Mucosa of descending colon (tissue), 3 donors: Measurements from ENCODE around the gene PPP1R27. TPM values are rescaled to one million over a fixed set of nuclear protein-coding genes. Genes with fewer than 3 reads are reported as not detected.

Experiments
- ATAC-seq: fragments of 200-7000 bp; cut with Tn5 transposase; one replicate; pipeline ENCODE4 v1.9.1; 2020; ENCODE audit warnings: mild to moderate bottlenecking, moderate library complexity
- DNase-seq, 3 donors: peaks; one replicate each; pipeline ENCODE4 v3.0.0-alpha.2; 2020
- H3K36me3 ChIP-seq: fragments of 200-600 bp; one replicate; pipeline ENCODE4 v1.8.0; 2021; ENCODE audit warnings: low read depth, mild to moderate bottlenecking
- H3K4me1 ChIP-seq: fragments of 200-600 bp; one replicate; pipeline ENCODE4 v1.8.0; 2021; ENCODE audit warnings: low read depth, mild to moderate bottlenecking
- H3K4me3 ChIP-seq: fragments of 200-600 bp; one replicate; pipeline ENCODE4 v1.8.0; 2021; ENCODE audit warnings: mild to moderate bottlenecking
- H3K9me3 ChIP-seq: fragments of 200-600 bp; one replicate; pipeline ENCODE4 v1.8.0; 2021; ENCODE audit warnings: mild to moderate bottlenecking
- CTCF ChIP-seq: fragments of 200-600 bp; IDR thresholded peaks from one replicate; pipeline ENCODE4 v1.8.0; 2022; ENCODE audit warnings: antibody characterized with exemption, mild to moderate bottlenecking
- intact Hi-C, 2 donors: fragments of 100-400 bp; cut with DNase I in 1 of 2; cut with micrococcal nuclease in 1 of 2; formaldehyde crosslinking; loops; one replicate each; pipeline versions ENCODE4 v1.11.0 to v1.11.1; 2022; cut with DNase I, micrococcal nuclease
- total RNA-seq, 3 donors: library from RNA; stranded (reverse); fragmentation: NEBNext Ultra II Directional in 2 of 3; extraction: Animal tissue kit (Norgen Biotek cat#: 25700) in 2 of 3; gene quantifications; one replicate each; pipeline versions ENCODE4 v1.2.1 to v1.2.4, GENCODE V29; 2021 to 2023
- donor health status: DM: no; HTN: no; CAD: no; lungs with moderate emphysema.
- donor health status: DM: no; HTN: no; CAD: no.
- donor health status: DM: no; HTN: yes; CAD: no.

The PPP1R27 gene
- total RNA-seq, 3 donors from 2014 or later, result 0.52 to 0.84 TPM; not detected in 1

- intact Hi-C loops, result no loop called here
- ATAC-seq, result peak; percentile 99
- Histone ChIP-seq H3K9me3 (no peaks in the 10 kb centered on the region), H3K36me3 (no peaks in the 10 kb centered on the region), H3K4me3 (no peak overlapping the region), H3K4me1 (no peaks in the 10 kb centered on the region)
- peak; percentile 54 to 69 (median 60) for DNase-seq
- no peak for TF ChIP-seq CTCF
Observed at GRCh38 chr17:81794509-81794908, 40.3 kb downstream of the PPP1R27 start.

DNA sequence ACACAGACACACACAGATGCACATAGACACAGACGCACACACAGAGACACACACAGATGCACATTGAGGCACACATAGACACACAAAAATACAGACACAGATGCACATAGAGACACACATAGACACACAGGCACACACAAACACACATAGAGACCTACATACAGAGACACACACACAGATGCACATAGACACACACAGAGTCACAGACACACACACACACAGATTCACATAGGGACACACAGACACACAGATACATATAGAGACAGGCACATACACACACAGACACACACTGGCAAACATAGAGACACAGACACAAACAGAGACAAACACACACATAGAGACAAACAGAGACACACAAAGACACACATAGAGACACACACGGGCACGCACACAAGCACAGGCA lies 40.8 kb downstream of the PPP1R27 start:
- ATAC-seq (no peak), DNase-seq (no peak)
- intact Hi-C loops, result no loop called here
- Histone ChIP-seq H3K36me3 (no peaks in the 10 kb centered on the region), H3K4me3 (no peak overlapping the region), H3K9me3 (no peaks in the 10 kb centered on the region), H3K4me1 (no peaks in the 10 kb centered on the region)
- TF ChIP-seq CTCF, result no peak

DNA sequence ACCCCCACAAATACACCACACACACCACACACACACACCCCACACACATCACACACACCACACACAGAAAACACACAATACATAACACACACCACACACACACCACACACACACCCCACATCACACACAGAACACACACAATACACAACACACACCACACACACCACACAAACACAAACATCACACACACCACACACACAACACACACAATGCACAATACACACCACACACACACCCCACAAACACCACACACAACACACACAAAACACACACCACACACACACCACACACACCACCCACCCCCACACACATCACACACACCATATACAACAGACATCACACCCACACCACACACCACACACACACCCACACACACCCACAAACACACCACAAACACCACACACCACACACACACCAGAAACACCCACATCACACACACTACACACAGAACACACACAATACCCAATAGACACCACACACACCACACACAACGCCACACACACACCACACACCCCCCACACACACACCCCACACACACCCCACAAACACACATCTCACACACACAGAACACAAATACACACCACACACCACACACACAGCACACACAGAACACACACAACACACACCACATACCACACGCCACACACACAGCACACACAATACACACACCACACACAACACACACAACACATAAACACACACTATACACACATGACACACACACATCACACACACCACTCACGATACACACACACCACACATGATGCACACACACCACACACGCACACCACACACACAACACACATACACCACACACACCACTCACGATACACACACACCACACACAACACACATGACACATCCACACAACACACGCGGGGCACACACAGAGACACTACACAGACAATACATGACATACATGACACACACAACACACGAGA lies 41.9 kb downstream of the PPP1R27 start:
- no peak for DNase-seq
- Histone ChIP-seq H3K4me1 (no peaks in the 10 kb centered on the region), H3K9me3 (no peaks in the 10 kb centered on the region), H3K4me3 (no peak overlapping the region), H3K36me3 (no peaks in the 10 kb centered on the region)
- intact Hi-C loops, result no loop called here
- TF ChIP-seq CTCF, result no peak
- ATAC-seq, result no peak

Other genes starting within 250 kb of the PPP1R27 start
- 10 to 100 TPM; 78.4 to 89.5 (median 78.6) TPM for gene NPLOC4, start 197.9 kb downstream of the PPP1R27 start, total RNA-seq
- gene TSPAN10, start 197.9 kb downstream of the PPP1R27 start, total RNA-seq, result under 1 TPM; 0.27 to 0.47 (median 0.41) TPM
- 1 to 10 TPM in 1 of 3 donors, under 1 TPM in 1, not detected in 1; 0.39 to 1.2 TPM for gene PDE6G, start 178.5 kb downstream of the PPP1R27 start, total RNA-seq
- gene OXLD1, start 168.4 kb downstream of the PPP1R27 start, total RNA-seq, result 10 to 100 TPM; 26.3 to 27.5 (median 26.8) TPM
- 10 to 100 TPM; 15.5 to 19.6 (median 15.6) TPM for gene CCDC137, start 168.3 kb downstream of the PPP1R27 start, total RNA-seq
- gene ARL16, start 151.3 kb downstream of the PPP1R27 start, total RNA-seq, result 10 to 100 TPM; 14.0 to 27.6 (median 26.1) TPM
- 100 to 1,000 TPM in 2 of 3 donors, 10 to 100 TPM in 1; 91.4 to 126 (median 102) TPM for gene HGS, start 151.0 kb downstream of the PPP1R27 start, total RNA-seq
- gene MRPL12, start 131.7 kb downstream of the PPP1R27 start, total RNA-seq, result 100 to 1,000 TPM in 2 of 3 donors, 10 to 100 TPM in 1; 69.0 to 109 (median 108) TPM
- 10 to 100 TPM; 22.9 to 61.6 (median 57.6) TPM for gene SLC25A10, start 122.8 kb downstream of the PPP1R27 start, total RNA-seq
- gene GCGR, start 30.9 kb downstream of the PPP1R27 start, total RNA-seq, result under 1 TPM; 0.22 to 0.98 (median 0.43) TPM
- gene MCRIP1, start 1.8 kb downstream of the PPP1R27 start, total RNA-seq, result 10 to 100 TPM; 21.2 to 80.2 (median 38.7) TPM
- gene P4HB, start 25.5 kb upstream of the PPP1R27 start, total RNA-seq, result 100 to 1,000 TPM; 354 to 727 (median 491) TPM
- 100 to 1,000 TPM; 326 to 473 (median 442) TPM for gene ARHGDIA, start 36.3 kb upstream of the PPP1R27 start, total RNA-seq
- 10 to 100 TPM; 38.1 to 88.7 (median 43.3) TPM for gene ALYREF, start 56.5 kb upstream of the PPP1R27 start, total RNA-seq
- gene ANAPC11, start 56.7 kb upstream of the PPP1R27 start, total RNA-seq, result 10 to 100 TPM; 78.2 to 97.1 (median 81.3) TPM
- gene NPB, start 67.2 kb upstream of the PPP1R27 start, total RNA-seq, result under 1 TPM; 0.12 to 0.51 (median 0.26) TPM
- 10 to 100 TPM; 36.0 to 59.4 (median 58.3) TPM for gene PCYT2, start 76.3 kb upstream of the PPP1R27 start, total RNA-seq
- gene SIRT7, start 83.1 kb upstream of the PPP1R27 start, total RNA-seq, result 10 to 100 TPM; 50.1 to 83.5 (median 73.7) TPM
- gene MAFG, start 92.7 kb upstream of the PPP1R27 start, total RNA-seq, result 10 to 100 TPM; 17.4 to 34.0 (median 21.1) TPM
- gene PYCR1, start 102.2 kb upstream of the PPP1R27 start, total RNA-seq, result 10 to 100 TPM; 14.7 to 35.0 (median 28.2) TPM
- gene MYADML2, start 112.2 kb upstream of the PPP1R27 start, total RNA-seq, result under 1 TPM in 1 of 3 donors, not detected in 2; 0.13 TPM
- under 1 TPM in 1 of 3 donors, not detected in 2; 0.13 TPM for gene NOTUM, start 126.1 kb upstream of the PPP1R27 start, total RNA-seq
- gene ASPSCR1, start 142.6 kb upstream of the PPP1R27 start, total RNA-seq, result 10 to 100 TPM; 33.1 to 35.2 (median 34.5) TPM
- gene CENPX, start 187.8 kb upstream of the PPP1R27 start, total RNA-seq, result 100 to 1,000 TPM in 1 of 3 donors, 10 to 100 TPM in 2; 76.3 to 114 (median 81.3) TPM
- gene LRRC45, start 188.3 kb upstream of the PPP1R27 start, total RNA-seq, result 10 to 100 TPM; 18.9 to 20.0 (median 19.8) TPM
- gene RAC3, start 196.6 kb upstream of the PPP1R27 start, total RNA-seq, result 1 to 10 TPM; 3.4 to 6.2 (median 4.2) TPM
- gene DCXR, start 202.6 kb upstream of the PPP1R27 start, total RNA-seq, result 100 to 1,000 TPM in 2 of 3 donors, 10 to 100 TPM in 1; 84.9 to 151 (median 124) TPM
- 10 to 100 TPM; 30.7 to 37.9 (median 30.9) TPM for gene RFNG, start 216.8 kb upstream of the PPP1R27 start, total RNA-seq
- 10 to 100 TPM; 73.6 to 81.6 (median 80.4) TPM for gene GPS1, start 216.8 kb upstream of the PPP1R27 start, total RNA-seq
- 100 to 1,000 TPM in 2 of 3 donors, 10 to 100 TPM in 1; 99.8 to 143 (median 138) TPM for gene DUS1L, start 230.8 kb upstream of the PPP1R27 start, total RNA-seq